DND-41 (cell line): ENCODE measurements around the gene ZNF8.
A peak's percentile ranks its signal among the peaks of the same experiment; 100 is the strongest.

Experiments
- ATAC-seq: fragments of 200-7000 bp; cut with Tn5 transposase; 3 replicates; pipeline ENCODE4 v1.9.1; 2021; ENCODE audit warnings: low read depth; ENCODE audit not compliant: insufficient read depth
- DNase-seq: peaks from one replicate; pipeline ENCODE4 v3.0.0-alpha.2; 2020
- H2AFZ ChIP-seq: 2 replicates; pipeline ENCODE4 v1.6.0; 2012; ENCODE audit warnings: low read depth, low read length
- H3K27ac ChIP-seq: 2 replicates; pipeline ENCODE4 v1.5.1; 2012; ENCODE audit warnings: low read length, inconsistent platforms
- H3K27me3 ChIP-seq: fragments of 200-600 bp; sonication (generic); 2 replicates; pipeline ENCODE4 v1.6.0; 2012; ENCODE audit warnings: low read length, mild to moderate bottlenecking, inconsistent platforms; ENCODE audit not compliant: insufficient read depth, poor library complexity
- H3K36me3 ChIP-seq: 2 replicates; pipeline ENCODE4 v1.5.1; 2012; ENCODE audit warnings: low read length, inconsistent platforms; ENCODE audit not compliant: insufficient read depth
- H3K4me1 ChIP-seq: 2 replicates; pipeline ENCODE4 v1.5.1; 2012; ENCODE audit warnings: mild to moderate bottlenecking, low read length; ENCODE audit not compliant: insufficient read depth
- H3K4me2 ChIP-seq: 2 replicates; pipeline ENCODE4 v1.6.0; 2012; ENCODE audit warnings: mild to moderate bottlenecking, moderate library complexity, low read length, inconsistent platforms; ENCODE audit not compliant: insufficient read depth
- H3K4me3 ChIP-seq, 2 experiments: fragments of 200-600 bp in 1 of 2; shearing (Covaris generic) in 1 of 2; 2 replicates each; pipeline ENCODE4 v1.5.1; 2012 to 2016; ENCODE audit warnings: inconsistent platforms in 2 of 2, low read length in 2 of 2, mild to moderate bottlenecking in 2 of 2, low read depth in 1 of 2, moderate library complexity in 1 of 2
- H3K79me2 ChIP-seq: 2 replicates; pipeline ENCODE4 v1.6.0; 2012; ENCODE audit warnings: low read length, inconsistent platforms; ENCODE audit not compliant: insufficient read depth
- H3K9ac ChIP-seq: 2 replicates; pipeline ENCODE4 v1.6.0; 2012; ENCODE audit warnings: low read depth, mild to moderate bottlenecking, inconsistent platforms, low read length, moderate library complexity
- H3K9me3 ChIP-seq: 2 replicates; pipeline ENCODE4 v1.5.1; 2012; ENCODE audit warnings: low read length, moderate library complexity, mild to moderate bottlenecking, inconsistent platforms; ENCODE audit not compliant: insufficient read depth, severe bottlenecking
- H4K20me1 ChIP-seq: 2 replicates; pipeline ENCODE4 v1.6.0; 2012; ENCODE audit warnings: low read length; ENCODE audit not compliant: insufficient read depth
- CTCF ChIP-seq: IDR thresholded peaks from 2 replicates; pipeline ENCODE4 v1.5.1; 2012; ENCODE audit warnings: borderline replicate concordance, low read length, moderate library complexity, mild to moderate bottlenecking; ENCODE audit not compliant: poor library complexity, severe bottlenecking; ENCODE audit errors: extremely low read depth
- EZH2 ChIP-seq: IDR thresholded peaks from 3 replicates; pipeline ENCODE4 v1.6.1; 2012; ENCODE audit warnings: borderline replicate concordance, low read depth, mild to moderate bottlenecking, moderate library complexity, low read length, inconsistent platforms; ENCODE audit not compliant: severe bottlenecking

Gene ZNF8

DNA sequence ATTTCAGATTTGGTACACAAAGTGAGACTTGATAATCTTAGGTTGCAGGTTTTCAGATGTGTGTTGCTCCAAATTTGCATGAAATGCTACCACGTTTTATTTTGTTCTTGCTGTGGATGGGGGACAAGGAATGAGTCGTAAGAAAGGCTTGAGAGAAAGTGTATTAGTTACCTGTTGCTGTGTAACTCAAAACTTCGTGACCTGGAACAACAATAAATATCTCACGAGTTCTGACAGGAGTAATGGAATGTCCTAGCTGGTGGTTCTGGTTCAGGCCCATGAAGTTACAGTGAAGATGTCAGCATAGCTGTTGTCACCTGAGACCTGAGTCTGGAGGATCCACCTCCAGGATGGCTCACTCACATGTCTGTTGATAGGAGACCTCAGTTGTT lies 1.2 kb downstream of the ZNF8 start:
- no peak for TF ChIP-seq CTCF
- TF ChIP-seq EZH2: no peak
- Histone ChIP-seq H2AFZ (no peak overlapping the region), H3K4me2 (peak overlapping the region; percentile 88), H3K27ac (no peak overlapping the region), H3K9me3 (no peaks in the 10 kb centered on the region), H3K36me3 (peaks cover 35% of the 10 kb centered on the region), H3K27me3 (no peaks in the 10 kb centered on the region), H4K20me1 (peaks cover 5% of the 10 kb centered on the region; the same call in 1 of the 2 replicates), H3K4me3 (peak overlapping the region; percentile 81 to 84; a peak in 3 of 4 replicates), H3K4me1 (peaks cover 41% of the 10 kb centered on the region), H3K9ac (peak overlapping the region; percentile 89), H3K79me2 (peaks cover 86% of the 10 kb centered on the region)
- ATAC-seq (no peak), DNase-seq (no peak)

DNA sequence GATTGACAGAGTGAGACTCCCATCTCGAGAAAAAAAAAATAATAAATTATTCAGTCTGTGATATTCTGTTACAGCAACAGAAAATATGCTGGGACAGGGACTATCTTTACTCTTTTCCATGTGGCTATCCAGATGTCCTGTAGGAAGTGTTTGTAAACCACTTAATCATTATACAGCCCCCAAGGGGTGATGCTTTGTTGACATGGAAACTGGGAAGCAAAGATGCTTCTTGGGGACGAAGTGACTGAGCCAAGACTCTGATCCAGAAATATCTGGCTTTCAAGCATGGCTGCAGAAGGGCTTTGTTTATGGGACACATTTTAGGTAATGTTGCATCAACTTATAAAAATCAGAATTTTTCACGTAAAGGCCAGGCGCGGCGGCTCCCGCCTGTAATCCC lies 5.4 kb downstream of the ZNF8 start:
- H3K4me2 ChIP-seq: no peak overlapping the region
- peaks cover 5% of the 10 kb centered on the region; the same call in 1 of the 2 replicates for H4K20me1 ChIP-seq
- H3K36me3 ChIP-seq: peaks cover 57% of the 10 kb centered on the region
- no peak for ATAC-seq
- no peaks in the 10 kb centered on the region for H3K9me3 ChIP-seq
- H3K4me3 ChIP-seq: no peak overlapping the region
- H3K79me2 ChIP-seq: peaks cover 56% of the 10 kb centered on the region
- TF ChIP-seq EZH2 (no peak), CTCF (no peak)
- H3K27me3 ChIP-seq: no peaks in the 10 kb centered on the region
- DNase-seq: no peak
- H3K9ac ChIP-seq: no peak overlapping the region
- no peak overlapping the region for H2AFZ ChIP-seq
- H3K4me1 ChIP-seq: peaks cover 26% of the 10 kb centered on the region
- no peak overlapping the region for H3K27ac ChIP-seq

DNA sequence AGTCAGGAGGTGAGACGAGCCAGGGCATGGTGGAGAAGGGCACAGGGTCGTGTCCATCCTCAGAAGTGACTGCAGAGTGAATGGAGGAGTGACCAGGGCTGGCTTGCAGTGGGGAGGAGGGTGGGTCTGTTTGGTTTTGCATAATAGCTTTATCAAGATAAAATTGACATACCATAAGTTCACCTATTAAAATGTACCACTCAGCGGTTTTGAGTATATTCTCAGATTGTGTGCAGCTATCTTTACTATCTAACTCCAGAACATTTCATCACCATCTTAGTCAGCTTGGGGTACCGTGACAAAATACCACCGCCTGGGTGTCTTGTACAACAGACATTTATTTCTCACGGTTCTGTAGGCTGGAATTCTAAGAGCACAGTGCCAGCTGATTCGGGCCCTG lies 13.2 kb downstream of the ZNF8 start:
- H3K9me3 ChIP-seq: no peaks in the 10 kb centered on the region
- no peak overlapping the region for H3K4me3 ChIP-seq
- TF ChIP-seq CTCF (no peak), EZH2 (no peak)
- no peak overlapping the region for H3K27ac ChIP-seq
- no peaks in the 10 kb centered on the region for H3K4me1 ChIP-seq
- DNase-seq: no peak
- H3K9ac ChIP-seq: no peak overlapping the region
- H3K79me2 ChIP-seq: peaks cover 11% of the 10 kb centered on the region
- no peak overlapping the region for H3K4me2 ChIP-seq
- H2AFZ ChIP-seq: no peak overlapping the region
- H3K36me3 ChIP-seq: peaks cover 90% of the 10 kb centered on the region
- H4K20me1 ChIP-seq: no peaks in the 10 kb centered on the region
- no peak for ATAC-seq
- no peaks in the 10 kb centered on the region for H3K27me3 ChIP-seq

GRCh38 chr19:58294743-58295374 lies 16.1 kb downstream of the ZNF8 start:
- no peak overlapping the region for H3K4me2 ChIP-seq
- no peaks in the 10 kb centered on the region for H3K9me3 ChIP-seq
- no peak overlapping the region for H3K4me3 ChIP-seq
- no peak for DNase-seq
- H3K27ac ChIP-seq: no peak overlapping the region
- peaks cover 19% of the 10 kb centered on the region for H3K79me2 ChIP-seq
- no peaks in the 10 kb centered on the region; the same call in 1 of the 2 replicates for H4K20me1 ChIP-seq
- no peak for ATAC-seq
- H2AFZ ChIP-seq: no peak overlapping the region
- H3K9ac ChIP-seq: no peak overlapping the region
- H3K4me1 ChIP-seq: no peaks in the 10 kb centered on the region
- no peaks in the 10 kb centered on the region for H3K27me3 ChIP-seq
- peaks cover 83% of the 10 kb centered on the region for H3K36me3 ChIP-seq
- no peak for TF ChIP-seq CTCF
- TF ChIP-seq EZH2: no peak
